ENCODE measurements around the gene NCCRP1.
"Not testable (repeated sequence)": the region's sequence is repeated elsewhere in the genome, so short reads cannot be mapped to it uniquely, and the experiment has no call there.

The NCCRP1 gene

GRCh38 chr19:39200803-39201115 is 4.0 kb downstream of the NCCRP1 start:
- H3K4me3 ChIP-seq: no peak overlapping the region
- no peak overlapping the region for H3K27ac ChIP-seq

GRCh38 chr19:39202998-39203355 is 6.2 kb downstream of the NCCRP1 start:
- no peak overlapping the region for H3K4me3 ChIP-seq
- no peak overlapping the region for H3K27ac ChIP-seq

DNA sequence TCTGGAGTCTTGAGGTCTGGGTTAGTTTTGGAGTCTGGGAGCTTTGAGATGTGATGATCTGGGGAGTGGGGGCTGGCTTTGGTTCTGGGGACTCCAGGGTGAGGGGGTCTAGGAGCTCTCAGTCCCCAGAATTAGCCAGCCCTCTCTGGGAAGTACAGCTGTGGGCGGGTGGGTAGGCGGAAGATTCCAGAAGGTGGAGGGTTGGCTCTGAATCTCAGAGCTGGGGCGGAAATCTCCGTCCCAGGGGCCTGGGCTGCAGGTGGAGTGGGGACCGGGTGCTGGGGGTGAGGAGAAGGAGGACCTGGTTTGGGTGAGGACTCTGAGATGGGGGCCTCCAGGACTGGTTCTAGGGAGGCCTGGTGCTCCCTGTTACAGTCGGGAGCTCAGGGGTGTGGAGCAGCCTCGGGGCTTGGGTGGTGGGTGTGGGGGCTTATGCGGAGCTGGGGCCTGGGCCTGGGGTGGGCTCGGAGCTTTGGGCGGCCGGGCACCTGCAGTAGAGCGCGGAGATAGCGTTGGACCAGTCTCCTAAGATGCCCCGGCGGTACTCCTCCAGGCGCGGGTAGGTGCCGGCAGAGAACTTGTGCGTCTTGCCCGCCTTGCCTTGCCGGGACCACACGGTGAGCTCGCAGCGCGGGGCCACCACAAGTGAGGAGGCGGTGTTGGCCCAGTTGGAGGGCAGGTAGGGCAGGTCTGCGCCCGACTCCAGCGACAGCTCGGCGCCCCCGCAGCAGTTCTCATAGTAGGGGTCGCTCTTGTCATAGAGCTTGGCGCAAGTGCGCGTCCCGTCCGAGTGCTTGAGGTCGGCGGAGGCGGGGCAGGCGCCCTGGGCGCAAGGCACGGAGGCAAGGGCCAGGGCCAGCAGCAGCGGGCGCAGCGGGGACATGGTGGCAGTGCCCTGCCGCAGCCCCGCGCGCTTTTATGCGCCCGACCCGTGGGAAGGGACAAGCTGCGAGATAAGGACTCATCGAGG is 6.9 kb downstream of the NCCRP1 start, which contains the start of gene SYCN:
TSS of gene SYCN (minus strand) at position 892 of the 970 bp plus-strand sequence. CDS start at position 883, 9 bp downstream.
- Histone ChIP-seq H3K4me3 (no peak within 1 kb of the TSS), H3K27ac (no peak within 1 kb of the TSS)

DNA sequence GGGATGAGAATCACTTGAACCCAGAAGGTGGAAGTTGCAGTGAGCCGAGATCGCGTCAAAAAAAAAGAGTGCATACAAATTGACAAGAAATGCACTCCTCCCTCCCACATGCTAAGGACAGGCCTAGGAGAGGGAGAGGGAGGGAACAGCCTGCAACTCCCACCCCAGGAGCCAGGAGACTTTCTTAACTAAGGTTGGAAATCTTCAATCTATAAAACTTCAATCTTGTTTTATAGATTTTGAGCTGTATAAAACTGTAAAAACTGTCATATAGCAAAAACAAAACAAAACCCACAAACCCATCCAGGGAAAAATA is 8.6 kb downstream of the NCCRP1 start:
- H3K4me3 ChIP-seq: no peak overlapping the region
- H3K27ac ChIP-seq: no peak overlapping the region

DNA sequence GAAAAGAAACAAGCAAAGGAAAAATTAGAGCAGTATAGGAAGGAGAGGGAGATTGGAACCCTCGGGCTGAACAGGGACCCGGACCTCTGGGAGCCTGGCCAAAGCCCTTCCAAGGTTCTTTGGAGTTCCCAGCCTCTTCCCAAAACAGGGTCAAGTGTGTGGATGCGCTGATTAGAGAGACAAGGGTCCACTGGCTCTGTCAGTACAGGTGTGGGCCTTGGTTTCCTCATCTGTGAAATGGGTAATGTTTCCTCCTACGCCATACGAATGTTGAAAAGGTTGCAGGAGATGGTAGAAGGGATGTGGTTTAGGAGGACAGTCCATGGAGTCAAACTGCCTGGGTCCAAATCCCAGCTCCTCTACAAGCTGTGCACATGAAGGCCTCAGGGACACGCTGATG is 9.4 kb downstream of the NCCRP1 start:
- Histone ChIP-seq H3K4me3 (no peak overlapping the region), H3K27ac (no peak overlapping the region)

GRCh38 chr19:39207293-39207836 is 10.6 kb downstream of the NCCRP1 start:
- Histone ChIP-seq H3K4me3 (no peak overlapping the region), H3K27ac (no peak overlapping the region)

DNA sequence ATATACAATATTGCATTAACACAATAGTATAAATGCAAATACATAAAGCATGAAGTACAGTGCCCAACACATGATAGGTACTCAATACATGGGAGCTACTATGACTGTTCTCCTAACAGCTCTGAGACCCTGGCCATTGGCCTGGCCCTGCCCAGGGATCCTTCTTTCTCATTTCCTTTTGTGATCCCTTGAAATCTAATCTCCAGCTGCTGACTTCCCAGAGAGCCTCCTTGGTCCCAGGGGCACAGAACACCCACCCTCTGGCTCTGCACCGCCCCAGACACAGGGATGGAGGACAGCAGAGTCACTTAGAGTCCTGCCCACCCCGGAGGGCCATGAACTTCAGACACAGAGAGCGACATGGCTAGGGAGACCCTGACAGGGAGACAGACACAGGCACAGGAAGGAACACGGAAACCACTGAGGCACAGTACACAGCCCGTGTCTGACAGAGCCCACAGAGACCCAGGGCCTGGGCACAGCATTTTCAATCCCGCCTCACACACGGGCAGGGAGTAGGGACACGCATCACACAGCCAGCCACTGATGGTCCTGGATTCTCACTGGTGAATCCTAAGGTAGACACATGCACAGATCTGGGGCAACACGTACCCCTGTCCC is 11.5 kb downstream of the NCCRP1 start:
- no peak overlapping the region for H3K27ac ChIP-seq

GRCh38 chr19:39209196-39209595 is 12.4 kb downstream of the NCCRP1 start:
- no peak overlapping the region for H3K4me3 ChIP-seq
- H3K27ac ChIP-seq: no peak overlapping the region

More for the DNA sequence above, 11.5 kb downstream of the NCCRP1 start:
- H3K4me3 ChIP-seq: no peak overlapping the region

DNA sequence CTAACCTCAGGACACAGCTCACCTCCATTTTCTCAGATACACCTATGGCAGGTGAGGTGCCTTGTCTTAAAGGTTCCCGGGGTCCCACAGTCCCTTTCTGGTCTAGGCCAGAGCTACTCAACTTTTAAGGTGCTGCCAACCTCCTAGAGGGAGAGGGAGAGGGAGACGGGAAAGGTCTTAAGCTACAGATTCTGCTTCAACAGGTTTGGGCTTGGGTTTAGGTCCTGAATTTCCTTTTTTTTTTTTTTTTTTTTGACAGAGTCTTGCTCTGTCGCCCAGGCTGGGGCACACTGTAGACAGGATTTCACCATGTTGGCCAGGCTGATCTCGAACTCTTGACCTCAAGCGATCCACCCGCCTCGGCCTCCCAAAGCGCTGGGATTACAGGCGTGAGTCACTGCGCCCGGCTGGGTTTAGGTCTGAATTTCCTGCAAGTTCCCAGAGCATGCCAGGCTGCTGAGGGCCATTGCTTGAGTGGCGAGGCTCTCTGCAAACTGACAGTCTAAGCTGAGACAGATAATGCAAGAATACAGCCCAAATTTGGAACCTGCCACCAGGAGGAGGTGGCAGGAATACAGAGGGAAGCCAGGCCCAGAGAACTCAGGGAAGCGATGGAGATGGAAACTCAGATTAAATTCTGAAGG is 15.1 kb downstream of the NCCRP1 start:
- Histone ChIP-seq H3K27ac (no peak overlapping the region), H3K4me3 (no peak overlapping the region)

DNA sequence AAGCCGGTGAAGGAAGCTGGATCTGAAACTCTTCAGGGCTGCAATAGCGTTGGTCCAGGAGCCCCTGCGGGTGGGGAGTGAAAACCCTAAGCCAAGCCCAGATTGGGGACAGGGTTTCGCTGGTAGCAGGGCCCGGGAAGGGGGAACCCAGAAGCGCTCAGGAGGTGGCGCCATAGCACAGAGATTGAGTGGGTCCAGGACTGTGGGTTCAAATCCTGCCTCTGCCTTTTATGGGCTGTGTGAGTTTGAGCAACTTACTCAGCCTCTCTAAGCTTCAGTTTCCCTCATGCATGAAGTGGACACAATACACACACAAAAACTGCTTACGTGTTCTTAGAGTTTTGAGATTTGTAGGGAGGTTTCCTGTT is 15.6 kb downstream of the NCCRP1 start:
- Histone ChIP-seq H3K4me3 (no peak overlapping the region), H3K27ac (no peak overlapping the region)

DNA sequence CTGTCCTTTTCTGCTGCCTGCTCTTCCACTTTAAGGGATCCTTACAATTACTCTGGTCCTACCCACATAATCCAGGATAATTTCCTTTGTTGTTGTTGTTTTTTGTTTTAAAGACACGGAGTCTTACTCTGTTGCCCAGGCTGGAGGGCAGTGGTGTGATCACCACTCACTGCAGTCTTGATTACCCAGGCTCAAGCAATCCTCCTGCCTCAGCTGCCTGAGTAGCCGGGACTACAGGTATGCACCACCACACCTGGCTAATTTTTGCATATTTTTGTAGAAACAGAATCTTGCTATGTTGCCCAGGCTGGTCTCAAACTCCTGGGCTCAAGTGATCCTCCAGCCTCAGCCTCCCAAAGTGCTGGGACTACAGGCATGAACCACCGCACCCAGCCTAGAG is 18.6 kb downstream of the NCCRP1 start:
- not testable (repeated sequence) for H3K4me3 ChIP-seq

DNA sequence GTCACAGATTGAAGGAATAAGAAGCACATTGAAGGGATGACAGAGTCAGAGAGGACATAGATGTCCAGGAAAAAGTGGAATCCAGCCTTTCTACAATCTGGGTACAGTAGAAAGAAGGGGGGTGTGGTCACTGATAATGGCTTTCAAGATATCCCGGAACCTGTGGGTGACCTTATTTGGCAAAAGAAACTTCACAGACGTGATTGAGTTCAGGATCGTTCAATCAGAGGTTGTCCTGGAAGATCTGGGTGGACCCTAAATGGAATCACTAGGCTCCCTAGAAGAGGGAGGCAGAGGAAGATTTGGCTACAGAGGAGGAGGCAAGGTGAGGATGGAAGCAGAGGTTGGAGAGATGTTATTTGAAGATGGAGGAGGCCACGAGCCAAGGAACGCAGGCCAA is 20.3 kb downstream of the NCCRP1 start:
- Histone ChIP-seq H3K4me3 (no peak overlapping the region), H3K27ac (no peak overlapping the region)

More for the DNA sequence above, 18.6 kb downstream of the NCCRP1 start:
- not testable (repeated sequence) for H3K27ac ChIP-seq

GRCh38 chr19:39218230-39219007 is 21.7 kb downstream of the NCCRP1 start:
- no peak overlapping the region for H3K27ac ChIP-seq
- no peak overlapping the region for H3K4me3 ChIP-seq

GRCh38 chr19:39219108-39219507 is 22.3 kb downstream of the NCCRP1 start:
- not testable (repeated sequence) for H3K4me3 ChIP-seq, H3K27ac ChIP-seq

DNA sequence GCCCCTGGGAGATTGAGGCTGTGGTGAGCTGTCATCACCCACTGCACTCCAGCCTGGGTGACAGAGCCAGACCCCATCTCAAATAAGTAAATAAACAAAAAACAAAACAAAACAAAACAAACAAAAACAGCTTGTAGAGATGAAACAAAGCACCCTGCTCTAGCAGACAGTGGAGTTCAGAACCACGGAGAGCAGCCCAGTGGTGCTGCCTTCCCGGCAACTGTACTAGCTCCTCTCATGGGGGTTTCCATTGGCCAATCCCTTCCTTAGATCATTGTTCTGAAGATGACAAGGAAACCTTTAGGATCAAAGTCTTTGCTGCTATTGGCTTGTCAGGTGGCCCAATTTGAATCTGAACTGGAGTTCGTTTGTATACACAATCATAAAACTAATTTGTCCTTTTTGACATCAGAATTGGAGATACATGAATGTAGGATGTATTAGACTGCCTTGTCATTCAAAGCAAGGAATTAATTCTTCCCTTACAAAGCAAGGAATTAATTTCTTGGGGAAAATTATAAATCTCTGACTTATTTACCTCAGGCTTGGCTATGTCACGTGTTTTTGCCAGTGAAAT is 27.0 kb downstream of the NCCRP1 start:
- H3K4me3 ChIP-seq: no peak overlapping the region

DNA sequence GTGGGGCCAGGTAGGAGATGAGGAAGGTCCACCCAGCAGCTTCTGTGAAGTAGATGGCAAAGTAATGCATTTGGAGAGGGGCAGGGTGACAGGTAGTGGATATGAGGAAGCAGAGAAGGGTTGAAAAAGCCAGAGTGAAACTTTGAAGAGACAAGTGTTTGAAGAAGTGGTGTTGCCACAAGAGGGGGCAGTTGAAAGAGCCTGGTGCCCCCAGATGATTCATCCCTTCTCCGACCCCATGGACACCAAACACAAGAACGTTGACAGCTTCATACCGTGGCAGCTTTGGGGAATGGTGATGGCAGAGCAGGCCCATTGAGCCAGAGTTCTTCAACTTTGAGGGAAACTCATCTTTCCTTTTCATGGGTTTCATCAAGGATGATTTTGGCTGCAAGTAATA is 28.1 kb downstream of the NCCRP1 start:
- H3K27ac ChIP-seq: no peak overlapping the region
- no peak overlapping the region for H3K4me3 ChIP-seq

More for the DNA sequence above, 27.0 kb downstream of the NCCRP1 start:
- H3K27ac ChIP-seq: no peak overlapping the region

DNA sequence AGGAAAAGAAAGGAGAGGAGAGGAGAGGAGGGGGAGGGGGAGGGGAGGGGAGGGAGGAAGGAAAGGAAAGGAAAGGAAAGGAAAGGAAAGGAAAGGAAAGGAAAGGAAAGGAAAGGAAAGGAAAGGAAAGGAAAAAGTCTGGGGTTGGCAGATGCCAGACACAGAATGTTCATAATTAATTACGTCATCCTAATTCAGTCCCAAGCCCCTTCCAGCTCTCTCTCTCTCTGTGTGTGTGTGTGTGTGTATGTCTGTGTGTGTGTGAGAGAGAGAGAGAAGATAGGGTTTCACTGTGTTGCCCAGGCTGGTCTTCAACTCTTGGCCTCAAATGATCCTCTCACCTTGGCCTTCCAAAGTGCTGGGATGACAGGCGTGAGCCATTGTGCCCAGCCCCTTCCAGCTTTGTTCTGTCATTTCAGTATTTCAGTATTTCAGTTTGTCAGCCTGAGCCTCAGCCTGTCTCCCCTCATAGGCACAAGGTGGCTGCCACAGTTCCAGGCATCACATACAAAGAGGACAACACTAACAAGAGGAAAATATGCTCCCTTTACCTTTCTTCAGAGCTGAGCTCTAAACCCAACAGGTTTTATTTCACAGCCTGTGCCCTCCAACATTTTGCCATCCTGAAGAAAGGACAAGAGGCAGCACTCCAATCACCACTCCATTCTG is 33.5 kb downstream of the NCCRP1 start:
- Histone ChIP-seq H3K4me3 (no peak overlapping the region), H3K27ac (no peak overlapping the region)

DNA sequence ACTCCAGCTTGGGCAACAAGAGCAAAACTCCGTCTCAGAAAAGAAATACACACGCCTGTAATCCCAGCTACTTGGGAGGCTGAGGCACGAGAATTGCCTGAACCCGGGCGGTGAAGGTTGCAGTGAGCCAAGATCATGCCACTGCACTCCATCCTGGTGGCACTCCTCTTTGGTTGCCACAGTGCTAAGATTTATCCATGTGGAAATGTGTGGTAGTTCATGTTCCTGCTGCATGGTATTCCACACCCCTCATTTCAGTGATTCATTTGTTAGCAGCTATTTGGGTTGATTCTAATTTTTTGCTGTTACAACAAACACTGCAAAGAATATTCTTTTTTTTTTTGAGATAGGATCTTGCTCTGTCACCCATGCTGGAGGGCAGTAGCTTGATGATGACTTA is 35.9 kb downstream of the NCCRP1 start:
- Histone ChIP-seq H3K27ac (no peak overlapping the region), H3K4me3 (no peak overlapping the region)

DNA sequence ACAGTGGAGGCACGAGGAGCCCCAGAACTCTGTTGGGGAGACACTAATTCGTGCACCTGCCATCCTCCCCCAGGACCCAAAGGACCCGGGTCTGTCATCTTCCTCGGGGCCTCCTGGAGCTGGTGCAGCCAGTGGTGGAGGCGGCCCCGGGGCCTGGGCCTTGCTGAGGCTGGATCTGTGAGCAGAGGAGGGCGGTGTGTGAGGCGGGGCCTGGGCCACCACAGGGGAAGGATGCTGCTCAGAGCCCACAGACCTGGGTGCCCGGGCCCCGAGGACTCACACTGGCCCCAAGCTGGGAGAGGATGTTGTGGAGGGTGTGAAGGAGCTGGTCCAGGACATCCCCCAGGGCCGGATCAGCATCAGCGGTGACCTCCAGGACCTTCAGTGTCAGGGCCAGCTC is 39.8 kb downstream of the NCCRP1 start:
- Histone ChIP-seq H3K27ac (no peak overlapping the region), H3K4me3 (no peak overlapping the region)
